ENCODE results near the gene ALDH8A1. TPM values are rescaled to one million over a fixed set of nuclear protein-coding genes. Genes with fewer than 3 reads are reported as not detected.

ALDH8A1 gene
- total and polyA plus RNA-seq, 2 of the 8 experiments (the other 6 are each of a cell fraction or from before 2014, with no cell fraction given): 0.08 to 0.28 TPM

- H4K20me1 ChIP-seq (replicated peaks in 1 of 2; ENCODE audit: control insufficient read depth in 1 of 2, insufficient read depth in 2 of 2, low read length in 2 of 2): no peaks in the 10 kb centered on the region
- H2AFZ ChIP-seq (ENCODE audit: low read length): no peak overlapping the region
- H3K56ac ChIP-seq (replicated peaks; ENCODE audit: insufficient read length, low read depth, low read length): no peak overlapping the region
- no peak overlapping the region for H3K4ac ChIP-seq (replicated peaks; ENCODE audit: insufficient read length, low read depth, low read length)
- H3K4me2 ChIP-seq (ENCODE audit: insufficient read depth in 1 of 2, low read depth in 2 of 2, low read length in 2 of 2): no peak overlapping the region
- no peak overlapping the region for H2BK15ac ChIP-seq (ENCODE audit: low read length)
- H3K9ac ChIP-seq (replicated peaks in 1 of 4; ENCODE audit: extremely low read depth in 1 of 4, low read depth in 3 of 4, low read length in 3 of 4): no peak overlapping the region
- no peak overlapping the region for H2BK12ac ChIP-seq (ENCODE audit: low read depth, low read length)
- CTCF ChIA-PET (ENCODE audit: partially characterized antibody): interaction anchor here (0.7 to 3.0 kb wide), 33 partner anchors 9 to 774 kb away, joined by 3 to 23 read pairs (median 4); no protein-coding TSS in a partner anchor
- no peak overlapping the region for H2BK20ac ChIP-seq (ENCODE audit: low read length)
- H4K8ac ChIP-seq (ENCODE audit: extremely low read depth, insufficient read depth, low read length): no peak overlapping the region
- no peaks in the 10 kb centered on the region for H3K9me3 ChIP-seq (ENCODE audit: insufficient read depth in 2 of 2, low read depth in 1 of 2, low read length in 1 of 2)
- H4K5ac ChIP-seq (ENCODE audit: insufficient read length, low read depth, low read length): no peak overlapping the region
- no peaks in the 10 kb centered on the region for H3K79me2 ChIP-seq (ENCODE audit: control insufficient read depth in 1 of 2, insufficient read depth in 2 of 2, low read length in 2 of 2)
- no peak for DNase-seq (ENCODE audit: low read depth in 1 of 2, low spot score in 2 of 2)
- POLR2A ChIA-PET (ENCODE audit: partially characterized antibody): interaction anchor here (0.9 kb wide), 1 partner anchor 8 kb away, joined by 3 read pairs; no protein-coding TSS in a partner anchor
- H3K36me3 ChIP-seq (ENCODE audit: control insufficient read depth in 2 of 4, insufficient read depth in 4 of 4, low read length in 3 of 4): no peaks in the 10 kb centered on the region
- no peak overlapping the region for H3K23ac ChIP-seq (ENCODE audit: insufficient read length)
- H3K27ac ChIP-seq (ENCODE audit: low read depth, low read length): no peak overlapping the region
- H2BK120ac ChIP-seq (replicated peaks; ENCODE audit: low read depth, low read length): no peak overlapping the region
- H2BK5ac ChIP-seq (ENCODE audit: low read depth, low read length): no peak overlapping the region
- H4K91ac ChIP-seq (replicated peaks; ENCODE audit: insufficient read length, low read length): no peak overlapping the region
- H3K23me2 ChIP-seq (ENCODE audit: low read depth, low read length): peaks cover 3% of the 10 kb centered on the region; the same call in 1 of the 2 replicates
- no peak overlapping the region for H3K4me3 ChIP-seq (ENCODE audit: extremely low read depth in 1 of 4, insufficient read depth in 2 of 4, low read depth in 3 of 4, low read length in 4 of 4)
- TF ChIP-seq JUND (IDR thresholded peaks at IDR 0.05; ENCODE audit: low read length) (no peak), ZNF274 (IDR thresholded peaks at IDR 0.05; ENCODE audit: borderline replicate concordance, extremely low read depth, low read length) (no peak), MAFK (IDR thresholded peaks at IDR 0.05; ENCODE audit: low read depth, low read length) (no peak), USF2 (IDR thresholded peaks at IDR 0.05; ENCODE audit: low read length) (no peak), SIRT6 (IDR thresholded peaks at IDR 0.05; ENCODE audit: low read length) (no peak), ASH2L (IDR thresholded peaks at IDR 0.05; ENCODE audit: low read length) (no peak), GTF2F1 (IDR thresholded peaks at IDR 0.05; ENCODE audit: borderline replicate concordance, low read depth, low read length) (no peak), RFX5 (IDR thresholded peaks at IDR 0.05; ENCODE audit: borderline replicate concordance, low read depth, low read length) (no peak), CHD2 (IDR thresholded peaks at IDR 0.05; ENCODE audit: low read length) (no peak)
- no peaks in the 10 kb centered on the region for H3K4me1 ChIP-seq (replicated peaks in 1 of 4; ENCODE audit: control insufficient read depth in 3 of 4, insufficient read depth in 4 of 4, low read length in 3 of 4)
- H3K27me3 ChIP-seq (replicated peaks in 1 of 4; ENCODE audit: control insufficient read depth in 3 of 4, extremely low read depth in 1 of 4, insufficient read depth in 3 of 4, low read length in 3 of 4): no peaks in the 10 kb centered on the region
- no peak overlapping the region for H3K18ac ChIP-seq (ENCODE audit: extremely low read depth, low read length)
- H3K14ac ChIP-seq (ENCODE audit: insufficient read length): no peak overlapping the region
- 68% methylated on average over 1 of the region's 1 CpG; no CpG with 5 or more reads in 1 of the 2 experiments for WGBS, 2 experiments (ENCODE audit: extremely low coverage in 1 of 2, insufficient coverage in 1 of 2, insufficient read length in 1 of 2, insufficient replicate concordance in 2 of 2, low coverage in 1 of 2, low lambda C conversion rate in 2 of 2, missing lambda C conversion rate in 1 of 2)
- no peaks in the 10 kb centered on the region for H3K79me1 ChIP-seq (ENCODE audit: low read depth, low read length)
- no peak for FAIRE-seq
- no peak overlapping the region for H2AK5ac ChIP-seq (ENCODE audit: low read depth, low read length)
Observed at GRCh38 chr6:134883314-134883713, 66.6 kb downstream of the ALDH8A1 start.
